Parathyroid adenoma (tissue), 2 donors: ENCODE results near the gene HSPB7.
A peak's percentile ranks its signal among the peaks of the same experiment; 100 is the strongest.
"Not testable (repeated sequence)": the region's sequence is repeated elsewhere in the genome, so short reads cannot be mapped to it uniquely, and the experiment has no call there.

Source experiments
- H2AFZ ChIP-seq: fragments of 300-600 bp; sonication (generic); one replicate; pipeline ENCODE4 v1.7.0; 2017; ENCODE audit warnings: antibody characterized with exemption, mild to moderate bottlenecking
- H3K27ac ChIP-seq: fragments of 300-600 bp; sonication (generic); one replicate; pipeline ENCODE4 v1.7.0; 2017
- H3K27me3 ChIP-seq: fragments of 300-600 bp; sonication (generic); one replicate; pipeline ENCODE4 v1.7.0; 2017; ENCODE audit warnings: low read length; ENCODE audit not compliant: control insufficient read depth, insufficient read depth
- H3K36me3 ChIP-seq: fragments of 300-600 bp; sonication (generic); one replicate; pipeline ENCODE4 v1.7.0; 2017; ENCODE audit warnings: low read length; ENCODE audit not compliant: control insufficient read depth, insufficient read depth
- H3K4me1 ChIP-seq: fragments of 300-600 bp; sonication (generic); one replicate; pipeline ENCODE4 v1.7.0; 2017; ENCODE audit warnings: control low read depth
- H3K4me2 ChIP-seq: fragments of 300-600 bp; sonication (generic); one replicate; pipeline ENCODE4 v1.7.0; 2017; ENCODE audit warnings: low read length
- H3K4me3 ChIP-seq: fragments of 300-600 bp; sonication (generic); one replicate; pipeline ENCODE4 v1.7.0; 2017; ENCODE audit warnings: low read depth, low read length
- H3K79me2 ChIP-seq: fragments of 300-600 bp; sonication (generic); one replicate; pipeline ENCODE4 v1.7.0; 2017; ENCODE audit warnings: control low read depth
- H3K9ac ChIP-seq: fragments of 300-600 bp; sonication (generic); one replicate; pipeline ENCODE4 v1.7.0; 2017; ENCODE audit warnings: mild to moderate bottlenecking
- H3K9me3 ChIP-seq: fragments of 300-600 bp; sonication (generic); one replicate; pipeline ENCODE4 v1.7.0; 2017; ENCODE audit warnings: low read length; ENCODE audit not compliant: control insufficient read depth
- CTCF ChIP-seq: fragments of 300-600 bp; sonication (generic); IDR thresholded peaks from one replicate; pipeline ENCODE4 v1.7.0; 2017; ENCODE audit warnings: antibody characterized with exemption, mild to moderate bottlenecking
- donor health status: primary hyperparathyroidism.

Gene HSPB7

GRCh38 chr1:16026723-16027484 lies 9.1 kb upstream of the HSPB7 start:
- Histone ChIP-seq H3K4me1 (peaks cover 18% of the 10 kb centered on the region), H3K4me3 (no peak overlapping the region), H3K27me3 (no peaks in the 10 kb centered on the region), H3K9me3 (no peaks in the 10 kb centered on the region), H2AFZ (no peak overlapping the region), H3K27ac (no peak overlapping the region), H3K4me2 (peak overlapping the region; percentile 47), H3K9ac (no peak overlapping the region), H3K36me3 (no peaks in the 10 kb centered on the region), H3K79me2 (no peaks in the 10 kb centered on the region)
- TF ChIP-seq CTCF = no peak

GRCh38 chr1:16026302-16026701 lies 8.5 kb upstream of the HSPB7 start:
- not testable (repeated sequence) for H3K9ac ChIP-seq, H3K4me3 ChIP-seq, H3K27me3 ChIP-seq, H3K36me3 ChIP-seq, H2AFZ ChIP-seq, H3K4me2 ChIP-seq, H3K79me2 ChIP-seq, H3K9me3 ChIP-seq, H3K27ac ChIP-seq
- peaks cover 18% of the 10 kb centered on the region for H3K4me1 ChIP-seq

DNA sequence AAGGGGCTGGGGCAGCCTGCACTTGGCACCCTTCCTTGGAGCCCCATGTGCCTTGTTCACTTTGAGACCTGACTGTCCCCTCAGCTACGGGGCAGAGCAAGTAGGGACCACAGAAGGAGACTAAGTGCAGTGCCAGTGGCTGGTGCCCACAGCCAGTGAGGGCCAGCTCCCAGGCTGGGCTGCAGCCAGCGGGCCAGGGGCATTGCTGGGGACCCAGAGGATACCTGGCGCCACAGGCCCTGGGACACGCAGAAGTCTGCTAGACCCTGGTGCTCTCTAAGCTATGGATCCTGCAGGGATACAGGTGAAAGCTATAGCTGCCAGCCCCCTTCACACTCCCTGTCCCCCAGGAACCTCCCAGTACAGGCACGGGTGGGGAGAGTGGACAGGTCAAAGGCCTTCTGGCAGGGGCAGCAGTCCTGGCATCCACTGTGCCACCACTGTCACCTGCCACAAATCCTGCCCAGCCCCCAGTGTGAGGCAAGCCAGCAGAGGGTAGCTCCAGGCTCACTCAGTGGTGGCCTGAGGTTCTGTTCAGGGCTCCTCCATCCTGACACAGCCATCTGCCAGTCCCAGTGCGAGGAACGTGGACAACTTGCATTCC lies 5.3 kb upstream of the HSPB7 start:
- Histone ChIP-seq H3K4me3 (no peak overlapping the region), H3K27me3 (no peaks in the 10 kb centered on the region), H3K9me3 (no peaks in the 10 kb centered on the region), H2AFZ (no peak overlapping the region), H3K27ac (peak overlapping the region; percentile 99), H3K4me1 (peaks cover 39% of the 10 kb centered on the region), H3K4me2 (no peak overlapping the region), H3K36me3 (no peaks in the 10 kb centered on the region), H3K9ac (no peak overlapping the region), H3K79me2 (no peaks in the 10 kb centered on the region)
- no peak for TF ChIP-seq CTCF

GRCh38 chr1:16022393-16022792 lies 4.5 kb upstream of the HSPB7 start:
- TF ChIP-seq CTCF = no peak
- Histone ChIP-seq H3K27ac (peak overlapping the region; percentile 99), H3K9me3 (no peaks in the 10 kb centered on the region), H2AFZ (no peak overlapping the region), H3K79me2 (no peaks in the 10 kb centered on the region), H3K36me3 (no peaks in the 10 kb centered on the region), H3K27me3 (no peaks in the 10 kb centered on the region), H3K4me3 (peak overlapping the region; percentile 42), H3K4me1 (peaks cover 44% of the 10 kb centered on the region), H3K4me2 (peak overlapping the region; percentile 72), H3K9ac (no peak overlapping the region)

- no peaks in the 10 kb centered on the region for H3K27me3 ChIP-seq
- H3K9me3 ChIP-seq = no peaks in the 10 kb centered on the region
- H2AFZ ChIP-seq = no peak within 1 kb of the TSS
- peak within 1 kb of the TSS; percentile 99 for H3K27ac ChIP-seq
- peak within 1 kb of the TSS; percentile 72 for H3K4me2 ChIP-seq
- no peaks in the 10 kb centered on the region for H3K36me3 ChIP-seq
- no peaks in the 10 kb centered on the region for H3K79me2 ChIP-seq
- peak within 1 kb of the TSS; percentile 42 for H3K4me3 ChIP-seq
- no peak within 1 kb of the TSS for H3K9ac ChIP-seq
- TF ChIP-seq CTCF = no peak
- peaks cover 46% of the 10 kb centered on the region for H3K4me1 ChIP-seq
Measured at GRCh38 chr1:16021681-16022080, 3.8 kb upstream of the HSPB7 start, which contains the start of gene CLCNKA. TSS of gene CLCNKA (plus strand) at chr1:16022036. CDS start at chr1:16022620, 584 bp downstream.

DNA sequence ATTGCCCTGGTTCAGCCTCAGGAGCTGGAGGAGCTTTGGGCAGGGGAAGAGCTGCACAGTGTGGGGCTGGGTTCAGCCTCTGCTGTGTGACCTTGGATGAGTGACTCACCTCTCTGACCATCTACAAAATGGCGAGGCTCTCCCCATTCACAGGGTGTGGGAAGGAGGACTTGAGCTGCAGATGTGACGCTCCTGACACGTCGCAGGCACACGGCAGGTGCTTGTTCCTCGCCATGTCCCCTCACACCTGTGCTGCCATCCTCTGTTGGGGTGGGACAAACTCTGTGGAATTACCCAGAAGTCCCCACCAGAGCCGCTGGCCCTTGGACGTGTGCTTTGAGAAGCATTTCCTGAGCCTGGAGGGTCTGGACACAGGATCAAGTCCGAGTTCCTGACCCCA lies 3.0 kb upstream of the HSPB7 start:
- H3K9ac ChIP-seq = not testable (repeated sequence)
- H3K27ac ChIP-seq = peak overlapping the region; percentile 99

More for the DNA sequence above, 3.0 kb upstream of the HSPB7 start:
- H3K27me3 ChIP-seq, H3K79me2 ChIP-seq, H3K4me3 ChIP-seq, H2AFZ ChIP-seq, H3K9me3 ChIP-seq, H3K4me2 ChIP-seq, H3K36me3 ChIP-seq: not testable (repeated sequence)
- H3K4me1 ChIP-seq = peaks cover 54% of the 10 kb centered on the region
